Fibroblast of villous mesenchyme (primary cell): ENCODE data around the gene LNP1. TPM values are rescaled to one million over a fixed set of nuclear protein-coding genes. Genes with fewer than 3 reads are reported as not detected.

Source experiments
- DNase-seq: peaks from one replicate; pipeline ENCODE4 v3.0.0-alpha.2; 2010; ENCODE audit warnings: low read depth
- H3K4me3 ChIP-seq: 2 replicates; pipeline ENCODE4 v1.5.1; 2011; ENCODE audit warnings: low read depth, mild to moderate bottlenecking, low read length
- CTCF ChIP-seq: IDR thresholded peaks from 2 replicates; pipeline ENCODE4 v1.5.1; 2012; ENCODE audit warnings: low read depth, mild to moderate bottlenecking, low read length; ENCODE audit not compliant: insufficient read depth
- total RNA-seq: library from RNA; depleted of rRNA; stranded (reverse); fragments of >200 nt; gene quantifications from 2 replicates; pipeline ENCODE4 v1.2.3, GENCODE V29; 2012

The LNP1 gene
- total RNA-seq, 1 donor, result 4.7 TPM

- H3K4me3 ChIP-seq, result no peak overlapping the region
- no peak for TF ChIP-seq CTCF
- DNase-seq, result no peak
Measured at GRCh38 chr3:100416176-100416575, 14.8 kb downstream of the LNP1 start.

- DNase-seq, result no peak
- no peak for TF ChIP-seq CTCF
- H3K4me3 ChIP-seq, result no peak overlapping the region
Measured at GRCh38 chr3:100416863-100417262, 15.5 kb downstream of the LNP1 start.

GRCh38 chr3:100419406-100419805 is 18.1 kb downstream of the LNP1 start:
- DNase-seq, result no peak
- TF ChIP-seq CTCF, result no peak
- no peak overlapping the region for H3K4me3 ChIP-seq

GRCh38 chr3:100420885-100421284 is 19.5 kb downstream of the LNP1 start:
- no peak overlapping the region for H3K4me3 ChIP-seq
- no peak for TF ChIP-seq CTCF
- no peak for DNase-seq

- TF ChIP-seq CTCF, result no peak
- no peak for DNase-seq
- H3K4me3 ChIP-seq, result no peak overlapping the region
Measured at GRCh38 chr3:100423611-100424010, 22.3 kb downstream of the LNP1 start.

GRCh38 chr3:100424261-100424660 is 22.9 kb downstream of the LNP1 start:
- TF ChIP-seq CTCF, result no peak
- no peak for DNase-seq

GRCh38 chr3:100425316-100425715 is 24.0 kb downstream of the LNP1 start:
- no peak overlapping the region for H3K4me3 ChIP-seq
- no peak for DNase-seq
- TF ChIP-seq CTCF, result no peak

More at GRCh38 chr3:100424261-100424660, 22.9 kb downstream of the LNP1 start:
- no peak overlapping the region for H3K4me3 ChIP-seq
